ENCODE results near the gene IGFN1.
A peak's percentile ranks its signal among the peaks of the same experiment; 100 is the strongest.
"Not testable (repeated sequence)": the region's sequence is repeated elsewhere in the genome, so short reads cannot be mapped to it uniquely, and the experiment has no call there.

IGFN1 gene

DNA sequence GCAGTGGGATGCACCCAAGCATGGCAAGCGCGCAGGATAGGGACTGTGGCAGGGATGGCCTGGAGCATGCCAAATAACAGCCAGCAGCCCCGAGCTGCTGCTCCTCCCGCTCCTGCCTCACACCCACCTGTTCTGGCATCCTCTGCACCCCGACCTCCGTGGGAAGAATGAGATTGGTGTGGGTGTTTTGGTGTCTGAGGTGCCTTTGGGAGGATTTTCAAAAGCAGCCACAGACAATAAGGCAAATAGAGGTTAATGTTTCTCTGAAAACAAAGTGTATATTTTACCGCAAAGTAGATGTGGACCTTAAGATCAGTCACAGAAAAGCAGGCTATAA is 35.5 kb downstream of the IGFN1 start:
- no peak for ATAC-seq
- H3K4me1 Mint-ChIP-seq: no peaks in the 10 kb centered on the region
- H3K9me3 Mint-ChIP-seq: peaks cover 4% of the 10 kb centered on the region
- no peaks in the 10 kb centered on the region for H3K36me3 Mint-ChIP-seq (ENCODE audit: low read depth)
- no peak for DNase-seq
- no peak overlapping the region for H3K27ac Mint-ChIP-seq
- H3K4me3 Mint-ChIP-seq: no peak overlapping the region
- H3K27me3 Mint-ChIP-seq: peaks cover 18% of the 10 kb centered on the region

DNA sequence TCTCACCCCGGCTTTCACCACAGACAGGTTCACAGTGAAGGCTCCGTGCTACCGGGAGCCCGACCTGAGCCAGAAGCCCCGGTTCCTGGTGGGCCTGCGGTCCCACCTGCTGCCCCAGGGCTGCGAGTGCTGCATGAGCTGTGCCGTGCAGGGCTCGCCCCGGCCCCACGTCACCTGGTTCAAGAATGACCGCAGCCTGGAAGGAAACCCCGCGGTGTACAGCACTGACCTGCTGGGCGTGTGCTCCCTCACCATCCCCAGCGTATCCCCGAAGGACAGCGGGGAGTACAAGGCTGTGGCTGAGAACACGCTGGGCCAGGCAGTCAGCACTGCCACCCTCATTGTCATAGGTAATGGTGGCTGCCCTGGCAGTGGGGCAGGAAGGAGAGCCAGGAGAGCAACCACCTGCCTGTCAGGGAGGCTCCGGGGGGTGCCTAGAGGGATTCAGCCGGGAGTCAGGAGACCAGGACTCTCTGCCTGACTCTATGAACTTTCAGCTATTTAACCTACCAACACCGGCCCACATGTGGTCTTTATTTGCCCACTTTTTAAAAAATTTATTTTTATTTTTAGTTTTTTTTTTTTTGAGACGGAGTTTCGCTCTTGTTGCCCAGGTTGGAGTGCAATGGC is 36.4 kb downstream of the IGFN1 start:
- H3K36me3 Mint-ChIP-seq (ENCODE audit: low read depth): no peaks in the 10 kb centered on the region
- no peak overlapping the region for H3K27ac Mint-ChIP-seq

DNA sequence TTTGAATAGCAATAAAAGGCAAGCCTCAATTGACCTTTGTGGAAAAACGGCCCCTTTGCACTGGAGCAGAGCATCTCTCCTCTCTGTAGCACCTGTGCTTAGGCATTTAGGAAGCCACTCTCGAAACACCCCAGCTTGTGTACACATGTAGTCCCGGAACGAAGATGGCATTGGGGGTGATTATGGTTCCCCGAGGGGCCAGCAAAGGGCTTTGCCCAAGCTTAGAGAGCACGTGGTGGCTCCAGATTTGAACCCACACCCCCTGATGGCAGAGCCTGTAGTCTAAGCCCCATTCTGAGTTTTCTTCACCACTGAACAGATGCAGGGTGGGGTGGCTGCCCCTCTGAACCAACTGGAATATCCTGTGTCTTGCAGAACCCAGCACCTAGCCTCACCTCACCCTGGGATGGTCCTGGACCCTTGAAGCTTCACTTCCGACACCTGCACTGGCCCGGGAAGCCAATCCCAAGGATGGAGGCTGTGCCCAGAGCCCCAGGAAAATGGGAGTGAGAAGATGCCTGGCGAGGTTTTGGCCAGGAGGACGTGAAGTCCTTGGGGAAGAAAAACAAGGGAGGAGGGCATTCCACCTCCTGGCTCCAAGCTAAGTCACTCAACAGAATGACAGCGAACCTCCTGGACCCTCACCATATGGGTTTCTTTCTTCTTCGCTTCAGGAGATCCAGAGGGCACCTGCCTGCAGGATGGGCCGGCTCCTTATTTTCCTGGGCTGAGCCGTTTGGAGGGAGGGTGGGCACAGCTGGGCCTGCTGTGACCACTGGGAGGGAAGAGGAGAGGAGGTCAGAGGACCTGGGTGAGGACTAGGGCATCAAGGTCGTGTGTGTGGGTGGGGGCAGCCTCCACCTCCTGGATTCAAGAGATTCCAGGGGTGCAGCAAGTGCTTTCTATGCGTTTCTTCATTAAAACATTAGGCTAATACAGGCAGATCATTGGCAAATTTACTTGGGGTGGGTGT is 37.7 kb downstream of the IGFN1 start:
- DNase-seq (no peak), ATAC-seq (no peak)
- no peak overlapping the region for H3K27ac Mint-ChIP-seq
- no peaks in the 10 kb centered on the region for H3K4me1 Mint-ChIP-seq
- H3K36me3 Mint-ChIP-seq (ENCODE audit: low read depth): no peaks in the 10 kb centered on the region
- H3K27me3 Mint-ChIP-seq: peaks cover 23% of the 10 kb centered on the region
- H3K9me3 Mint-ChIP-seq: peaks cover 6% of the 10 kb centered on the region
- H3K4me3 Mint-ChIP-seq: no peak overlapping the region

More for the DNA sequence above, 36.4 kb downstream of the IGFN1 start:
- Mint-ChIP-seq H3K9me3 (peaks cover 4% of the 10 kb centered on the region), H3K4me1 (no peaks in the 10 kb centered on the region), H3K27me3 (peaks cover 22% of the 10 kb centered on the region), H3K4me3 (no peak overlapping the region)
- DNase-seq (no peak), ATAC-seq (no peak)

DNA sequence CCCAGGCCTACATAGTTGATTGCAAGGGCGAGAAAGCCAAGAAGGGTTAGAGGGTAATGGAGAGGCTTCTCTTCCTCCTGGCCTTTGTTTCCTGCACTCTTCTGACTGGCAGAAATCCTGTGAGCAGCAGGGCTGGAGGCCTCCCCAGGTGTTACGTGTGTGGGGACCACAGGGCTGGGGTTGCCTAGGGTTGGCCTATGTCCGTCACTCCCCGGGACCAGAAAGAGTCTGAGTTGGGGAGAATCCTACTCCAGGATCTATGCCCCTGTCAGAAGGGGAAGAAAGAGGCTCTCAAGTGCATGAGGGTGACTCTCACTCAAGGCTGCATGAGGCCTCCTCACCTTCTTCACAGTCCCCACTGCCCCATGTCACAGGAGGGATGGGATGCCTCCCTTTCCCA is 38.5 kb downstream of the IGFN1 start:
- Mint-ChIP-seq H3K27ac (no peak overlapping the region), H3K27me3 (peaks cover 24% of the 10 kb centered on the region), H3K4me3 (no peak overlapping the region), H3K9me3 (peaks cover 9% of the 10 kb centered on the region), H3K36me3 (ENCODE audit: low read depth) (no peaks in the 10 kb centered on the region), H3K4me1 (no peaks in the 10 kb centered on the region)
- no peak for DNase-seq
- peak; percentile 14 for ATAC-seq

DNA sequence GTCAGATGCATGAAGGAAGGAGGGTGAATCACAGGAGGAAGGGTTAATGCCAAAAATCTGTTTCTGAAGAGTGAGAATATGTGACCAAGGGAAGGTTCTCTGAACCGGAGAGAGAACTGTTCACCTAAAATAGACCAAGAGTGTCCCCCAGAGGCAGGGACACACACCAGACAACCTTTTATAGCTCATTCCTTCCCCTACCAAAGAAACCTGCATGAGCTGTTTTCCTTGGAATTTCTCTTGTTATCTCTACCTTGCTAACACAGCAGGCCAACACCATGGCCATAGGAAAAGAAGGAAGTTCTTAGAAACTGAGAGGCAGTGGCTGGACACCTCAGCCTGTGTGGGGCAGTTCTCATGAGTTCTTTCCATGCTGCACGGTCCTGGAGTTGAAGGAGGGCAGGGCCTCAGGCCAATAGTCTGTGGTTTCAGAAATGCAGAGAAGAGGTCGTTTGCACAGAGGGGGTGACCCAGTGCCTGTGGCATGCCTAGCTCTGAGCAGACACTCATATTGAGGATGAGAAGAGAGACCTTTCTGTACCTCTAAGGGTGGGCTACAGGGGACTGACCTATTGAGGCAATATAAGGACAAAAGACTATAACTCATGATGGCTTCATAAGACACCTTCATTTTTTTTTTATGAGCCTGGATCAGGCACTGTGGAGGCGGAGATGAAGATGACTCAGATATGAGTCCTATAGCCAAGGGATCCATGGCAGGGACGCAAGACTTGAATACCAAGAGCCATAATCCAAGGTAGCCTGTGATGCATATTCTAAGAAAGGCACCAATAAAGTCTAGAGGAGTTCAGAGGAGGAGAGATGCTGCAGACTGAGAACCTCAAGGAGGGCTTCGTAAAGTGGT is 39.4 kb downstream of the IGFN1 start:
- H3K27me3 Mint-ChIP-seq: peaks cover 24% of the 10 kb centered on the region
- no peak overlapping the region for H3K27ac Mint-ChIP-seq
- ATAC-seq (no peak), DNase-seq (no peak)
- peaks cover 9% of the 10 kb centered on the region for H3K9me3 Mint-ChIP-seq
- H3K4me3 Mint-ChIP-seq: no peak overlapping the region
- H3K4me1 Mint-ChIP-seq: no peaks in the 10 kb centered on the region
- no peaks in the 10 kb centered on the region for H3K36me3 Mint-ChIP-seq (ENCODE audit: low read depth)

DNA sequence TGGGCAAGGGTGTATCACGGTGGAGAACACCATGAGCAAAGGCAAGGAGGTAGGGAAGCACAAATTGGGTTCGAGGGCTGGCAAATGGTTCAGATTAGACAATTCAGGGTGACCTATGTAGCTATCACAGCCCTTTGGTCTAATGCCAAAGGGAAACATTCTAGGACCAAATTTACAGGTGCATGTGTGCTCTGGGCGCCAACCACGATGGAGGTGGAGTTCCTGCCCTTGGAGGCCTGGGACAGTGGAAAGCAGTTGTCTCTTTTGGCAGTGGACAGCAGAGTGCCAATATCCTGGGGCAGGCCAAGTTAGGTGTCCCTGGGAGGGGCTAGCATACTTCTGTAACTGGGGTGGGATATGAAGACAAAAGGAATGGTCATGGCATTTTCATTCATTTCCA is 40.1 kb downstream of the IGFN1 start:
- Mint-ChIP-seq H3K4me1 (no peaks in the 10 kb centered on the region), H3K4me3 (no peak overlapping the region), H3K9me3 (peaks cover 9% of the 10 kb centered on the region), H3K27me3 (peaks cover 24% of the 10 kb centered on the region), H3K36me3 (ENCODE audit: low read depth) (no peaks in the 10 kb centered on the region), H3K27ac (no peak overlapping the region)
- no peak for ATAC-seq
- DNase-seq: no peak

DNA sequence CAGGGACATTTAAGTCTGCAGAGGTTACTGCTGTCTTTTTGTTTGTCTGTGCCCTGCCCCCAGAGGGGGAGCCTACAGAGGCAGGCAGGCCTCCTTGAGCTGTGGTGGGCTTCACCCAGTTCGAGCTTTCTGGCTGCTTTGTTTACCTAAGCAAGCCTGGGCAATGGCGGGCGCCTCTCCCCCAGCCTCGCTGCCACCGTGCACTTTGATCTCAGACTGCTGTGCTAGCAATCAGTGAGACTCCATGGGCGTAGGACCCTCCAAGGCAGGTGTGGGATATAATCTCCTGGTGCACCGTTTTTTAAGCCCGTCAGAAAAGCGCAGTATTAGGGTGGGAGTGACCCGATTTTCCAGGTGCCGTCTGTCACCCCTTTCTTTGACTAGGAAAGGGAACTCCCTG is 49.0 kb downstream of the IGFN1 start:
- DNase-seq; H3K4me3 Mint-ChIP-seq; H3K27ac Mint-ChIP-seq; H3K4me1 Mint-ChIP-seq; H3K9me3 Mint-ChIP-seq; ATAC-seq; H3K36me3 Mint-ChIP-seq (ENCODE audit: low read depth): not testable (repeated sequence)
- H3K27me3 Mint-ChIP-seq: peaks cover 34% of the 10 kb centered on the region

DNA sequence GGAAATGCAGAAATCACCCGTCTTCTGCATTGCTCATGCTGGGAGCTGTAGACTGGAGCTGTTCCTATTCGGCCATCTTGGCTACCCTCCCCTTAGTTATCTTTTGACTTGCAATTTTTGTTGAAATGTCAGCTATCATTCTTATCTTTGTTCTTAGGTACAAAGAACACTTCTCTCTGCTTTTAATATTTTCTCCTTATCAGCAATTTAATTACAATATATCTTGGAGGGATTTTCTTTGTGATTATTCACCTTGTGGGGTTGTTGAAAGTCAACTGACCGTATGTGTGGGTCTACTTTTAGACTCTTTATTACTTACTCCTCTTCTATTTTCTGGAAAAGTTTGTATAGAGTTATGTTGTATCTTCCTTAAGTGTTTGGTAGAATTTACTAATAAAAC is 49.5 kb downstream of the IGFN1 start:
- DNase-seq (no peak), ATAC-seq (no peak)
- H3K4me1 Mint-ChIP-seq: no peaks in the 10 kb centered on the region
- H3K4me3 Mint-ChIP-seq: no peak overlapping the region
- H3K27me3 Mint-ChIP-seq: peaks cover 40% of the 10 kb centered on the region
- no peaks in the 10 kb centered on the region for H3K36me3 Mint-ChIP-seq (ENCODE audit: low read depth)
- H3K27ac Mint-ChIP-seq: no peak overlapping the region
- no peaks in the 10 kb centered on the region for H3K9me3 Mint-ChIP-seq

DNA sequence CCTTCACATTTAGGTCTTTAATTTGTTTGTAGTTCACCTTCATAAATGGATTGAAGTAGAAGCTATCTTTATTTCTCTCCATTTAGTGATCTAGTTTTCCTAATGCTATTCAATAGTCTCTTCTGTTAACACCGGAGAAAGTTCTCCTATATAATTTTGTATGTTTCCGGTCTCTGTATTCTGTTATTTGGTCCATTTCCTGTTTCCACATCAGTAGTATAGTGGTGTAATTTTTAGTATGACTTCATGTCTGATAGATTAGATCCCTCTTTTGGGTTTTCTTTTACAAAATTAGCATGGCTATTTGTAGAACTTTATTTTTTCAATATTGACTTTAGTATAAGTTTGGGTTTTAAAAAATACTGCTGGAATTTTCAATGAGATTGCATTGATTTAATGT is 51.1 kb downstream of the IGFN1 start:
- no peaks in the 10 kb centered on the region for H3K36me3 Mint-ChIP-seq (ENCODE audit: low read depth)
- ATAC-seq: no peak
- H3K27me3 Mint-ChIP-seq: peaks cover 43% of the 10 kb centered on the region
- no peak overlapping the region for H3K4me3 Mint-ChIP-seq
- no peak for DNase-seq
- no peaks in the 10 kb centered on the region for H3K4me1 Mint-ChIP-seq
- H3K9me3 Mint-ChIP-seq: no peaks in the 10 kb centered on the region
- no peak overlapping the region for H3K27ac Mint-ChIP-seq

DNA sequence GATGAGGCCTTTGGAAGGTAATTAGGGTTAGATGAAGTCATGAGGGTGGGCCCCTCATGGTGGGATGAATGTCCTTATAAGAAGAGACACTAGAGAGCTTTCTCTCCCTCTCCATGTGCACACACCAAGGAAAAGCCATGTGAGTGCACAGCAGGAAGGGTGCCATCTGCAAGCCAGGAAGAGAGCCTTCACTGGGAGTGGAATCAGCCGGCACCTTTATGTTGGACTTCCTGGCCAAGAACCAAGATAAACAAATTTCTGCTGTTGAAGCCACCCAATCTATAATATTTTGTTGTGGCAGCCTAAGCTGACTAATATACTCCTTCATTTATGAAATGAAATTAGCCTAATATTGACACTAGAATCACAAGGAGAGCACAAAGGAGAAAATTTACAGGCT is 54.5 kb downstream of the IGFN1 start:
- Mint-ChIP-seq H3K4me3 (no peak overlapping the region), H3K27me3 (peaks cover 39% of the 10 kb centered on the region), H3K4me1 (no peaks in the 10 kb centered on the region), H3K9me3 (no peaks in the 10 kb centered on the region), H3K27ac (no peak overlapping the region), H3K36me3 (ENCODE audit: low read depth) (no peaks in the 10 kb centered on the region)
- ATAC-seq (no peak), DNase-seq (no peak)

DNA sequence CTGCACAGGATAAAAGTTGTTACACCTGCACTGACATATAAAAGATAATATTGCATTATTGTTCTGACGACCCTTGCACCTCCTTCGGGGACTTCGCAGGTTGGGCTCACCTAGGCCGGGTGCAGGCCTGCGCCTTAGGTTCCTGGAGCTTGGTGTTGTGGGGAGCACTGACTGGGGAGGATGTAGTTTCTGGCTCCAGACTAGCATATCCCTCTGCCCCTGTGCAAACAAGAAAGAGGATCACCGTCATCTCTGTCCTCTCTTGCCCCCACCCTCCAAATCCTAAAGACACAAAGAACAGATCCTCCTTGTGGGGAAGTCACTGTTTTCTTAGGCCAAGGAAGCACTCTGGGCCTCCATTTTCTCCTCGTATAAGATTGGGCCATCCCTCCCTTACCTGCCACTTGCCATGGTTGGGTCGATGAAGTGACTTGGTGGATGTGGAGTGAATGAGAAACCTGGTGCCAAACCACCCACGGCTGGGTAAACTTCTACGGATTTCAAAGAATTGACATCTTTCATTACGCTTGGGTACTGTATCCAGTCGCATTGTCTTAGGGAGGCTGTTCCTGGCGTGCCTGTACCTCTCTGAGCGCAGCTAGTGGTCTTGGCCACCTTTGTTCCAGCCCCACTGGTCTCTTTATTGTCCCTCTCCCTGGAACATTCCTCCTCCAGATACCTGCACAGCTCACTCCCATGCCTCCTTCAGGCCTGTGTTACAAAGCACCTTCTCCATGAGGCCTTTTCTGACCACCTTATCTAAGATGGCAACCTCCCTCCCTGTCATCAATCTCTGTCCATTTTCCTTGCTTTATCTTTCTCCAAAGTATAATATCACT is 58.3 kb downstream of the IGFN1 start:
- H3K27me3 Mint-ChIP-seq: peaks cover 21% of the 10 kb centered on the region
- H3K9me3 Mint-ChIP-seq: no peaks in the 10 kb centered on the region
- no peaks in the 10 kb centered on the region for H3K4me1 Mint-ChIP-seq
- no peak overlapping the region for H3K27ac Mint-ChIP-seq
- H3K36me3 Mint-ChIP-seq (ENCODE audit: low read depth): no peaks in the 10 kb centered on the region
- no peak for ATAC-seq
- DNase-seq: no peak
- H3K4me3 Mint-ChIP-seq: no peak overlapping the region

DNA sequence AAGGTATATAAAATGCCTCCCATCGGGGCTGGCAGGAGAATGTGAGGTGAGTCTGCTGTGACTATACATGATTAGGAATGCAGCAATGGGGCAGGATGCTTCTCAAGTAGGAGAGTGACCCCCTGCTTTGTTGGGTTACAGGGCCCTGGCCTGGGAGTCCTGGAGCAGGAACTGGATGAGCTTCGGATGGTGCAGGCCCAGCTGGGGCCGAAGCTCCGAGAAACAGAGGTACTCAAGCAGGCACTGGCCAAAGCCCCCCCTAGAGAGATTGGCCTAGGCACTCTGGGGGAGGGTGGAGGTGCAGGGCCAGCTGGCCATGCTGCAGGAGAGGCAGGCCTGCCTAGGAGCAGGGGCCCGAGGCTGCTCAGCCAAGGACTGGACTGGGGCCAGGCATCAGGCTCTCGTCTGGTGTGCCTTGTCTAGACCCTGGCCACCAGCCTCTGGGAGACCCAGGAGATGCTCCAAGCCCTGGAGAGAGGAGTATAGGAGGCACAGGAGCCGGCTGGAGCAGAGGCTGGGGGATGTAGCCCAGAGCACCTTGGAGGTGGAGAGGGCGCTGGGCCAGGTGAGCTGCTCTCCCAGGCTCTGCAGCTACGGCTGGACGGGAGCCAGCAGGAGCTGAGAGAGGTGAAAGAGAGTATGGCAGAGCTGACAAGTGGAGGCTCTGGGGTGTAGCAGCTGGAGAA is 59.8 kb downstream of the IGFN1 start:
- ATAC-seq (no peak), DNase-seq (no peak)
- Mint-ChIP-seq H3K27me3 (peaks cover 7% of the 10 kb centered on the region), H3K36me3 (ENCODE audit: low read depth) (no peaks in the 10 kb centered on the region), H3K9me3 (no peaks in the 10 kb centered on the region), H3K27ac (no peak overlapping the region), H3K4me1 (no peaks in the 10 kb centered on the region), H3K4me3 (no peak overlapping the region)

DNA sequence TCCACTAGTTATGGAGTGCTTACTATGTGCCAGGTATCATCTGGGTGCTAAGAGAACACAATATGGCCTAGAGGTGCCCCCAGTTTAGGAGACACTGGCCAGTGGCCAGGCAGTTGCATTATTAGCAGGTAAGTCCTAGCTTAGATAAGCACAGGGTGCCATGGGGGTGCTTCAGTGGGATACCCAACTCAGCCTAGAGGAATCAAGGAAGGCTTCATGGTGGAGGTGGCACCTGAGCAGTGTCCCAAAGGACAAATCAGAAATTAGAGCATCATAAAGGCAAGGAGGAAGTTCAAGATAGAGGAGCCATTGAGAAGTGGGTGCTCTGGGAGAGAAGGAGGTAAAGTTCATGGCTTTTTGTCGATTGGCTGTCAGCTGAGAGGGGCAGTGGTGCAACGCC is 60.8 kb downstream of the IGFN1 start:
- Mint-ChIP-seq H3K4me3 (no peak overlapping the region), H3K27ac (no peak overlapping the region), H3K27me3 (peaks cover 7% of the 10 kb centered on the region), H3K9me3 (no peaks in the 10 kb centered on the region), H3K4me1 (no peaks in the 10 kb centered on the region), H3K36me3 (ENCODE audit: low read depth) (no peaks in the 10 kb centered on the region)
- ATAC-seq (no peak), DNase-seq (no peak)
